ENCODE measurements around the gene DSCAM. TPM values are rescaled to one million over a fixed set of nuclear protein-coding genes. Genes with fewer than 3 reads are reported as not detected.

DSCAM gene
- total and polyA plus RNA-seq, 2 donors (not counting 1 experiment from before 2014, with no cell fraction given): under 0.01 to 0.01 TPM

- no peaks in the 10 kb centered on the region for H4K20me1 ChIP-seq (ENCODE audit: control insufficient read depth, extremely low read depth, insufficient read depth, low read length)
- H3K27ac ChIP-seq (ENCODE audit: insufficient read depth, low read length): no peak overlapping the region
- H3K4me1 ChIP-seq (ENCODE audit: control insufficient read depth, extremely low read depth, insufficient read depth, low read length): no peaks in the 10 kb centered on the region
- no peak overlapping the region for H2AFZ ChIP-seq (ENCODE audit: low read length)
- H3K4me3 ChIP-seq (replicated peaks in 1 of 4; ENCODE audit: control extremely low read depth in 1 of 4, insufficient read depth in 1 of 4, low read depth in 3 of 4, low read length in 4 of 4): no peak overlapping the region
- no peak for DNase-seq (ENCODE audit: low read depth in 2 of 2)
- H3K27me3 ChIP-seq (ENCODE audit: control insufficient read depth, insufficient read depth, low read length): no peaks in the 10 kb centered on the region
- H3K4me2 ChIP-seq (ENCODE audit: extremely low read depth, insufficient read depth, low read length): no peak overlapping the region
- H3K9ac ChIP-seq (ENCODE audit: insufficient read depth, low read length): no peak overlapping the region
- no peaks in the 10 kb centered on the region for H3K9me3 ChIP-seq (ENCODE audit: control insufficient read depth, insufficient read depth, low read depth, low read length)
- TF ChIP-seq, protein P1, sequence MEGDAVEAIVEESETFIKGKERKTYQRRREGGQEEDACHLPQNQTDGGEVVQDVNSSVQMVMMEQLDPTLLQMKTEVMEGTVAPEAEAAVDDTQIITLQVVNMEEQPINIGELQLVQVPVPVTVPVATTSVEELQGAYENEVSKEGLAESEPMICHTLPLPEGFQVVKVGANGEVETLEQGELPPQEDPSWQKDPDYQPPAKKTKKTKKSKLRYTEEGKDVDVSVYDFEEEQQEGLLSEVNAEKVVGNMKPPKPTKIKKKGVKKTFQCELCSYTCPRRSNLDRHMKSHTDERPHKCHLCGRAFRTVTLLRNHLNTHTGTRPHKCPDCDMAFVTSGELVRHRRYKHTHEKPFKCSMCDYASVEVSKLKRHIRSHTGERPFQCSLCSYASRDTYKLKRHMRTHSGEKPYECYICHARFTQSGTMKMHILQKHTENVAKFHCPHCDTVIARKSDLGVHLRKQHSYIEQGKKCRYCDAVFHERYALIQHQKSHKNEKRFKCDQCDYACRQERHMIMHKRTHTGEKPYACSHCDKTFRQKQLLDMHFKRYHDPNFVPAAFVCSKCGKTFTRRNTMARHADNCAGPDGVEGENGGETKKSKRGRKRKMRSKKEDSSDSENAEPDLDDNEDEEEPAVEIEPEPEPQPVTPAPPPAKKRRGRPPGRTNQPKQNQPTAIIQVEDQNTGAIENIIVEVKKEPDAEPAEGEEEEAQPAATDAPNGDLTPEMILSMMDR (conservative IDR thresholded peaks at IDR 0.05 in 1 of 2, IDR thresholded peaks at IDR 0.05 in 1 of 2; ENCODE audit: low read depth in 1 of 2, low read length in 2 of 2): no peak
- TF ChIP-seq EZH2 (IDR thresholded peaks at IDR 0.05; ENCODE audit: low read length, missing control alignments): no peak
- no peaks in the 10 kb centered on the region for H3K79me2 ChIP-seq (ENCODE audit: control insufficient read depth, insufficient read depth, low read length)
- no peaks in the 10 kb centered on the region for H3K36me3 ChIP-seq (ENCODE audit: control insufficient read depth, insufficient read depth, low read length)
Observed at GRCh38 chr21:40300300-40300699, 546.7 kb downstream of the DSCAM start.

DNA sequence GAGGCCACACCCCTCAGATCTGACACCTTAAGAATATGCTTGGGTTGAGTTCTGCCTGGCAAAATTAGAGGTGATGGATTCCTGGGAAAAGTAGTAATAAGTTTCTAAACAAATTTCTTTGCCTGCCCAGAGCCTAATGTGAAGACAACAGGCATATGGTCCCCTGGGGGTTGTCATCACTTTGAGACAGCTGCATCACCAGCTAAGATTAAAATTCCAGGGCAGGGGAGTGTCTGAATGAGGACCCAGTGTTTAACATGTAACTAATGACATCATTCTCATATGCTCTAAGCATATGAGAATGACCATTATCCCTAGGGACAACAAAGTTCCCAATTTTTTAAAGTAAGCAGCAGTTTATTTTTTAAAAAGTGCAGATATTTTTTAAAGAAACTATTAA, 547.5 kb downstream of the DSCAM start:
- TF ChIP-seq EZH2 (IDR thresholded peaks at IDR 0.05; ENCODE audit: low read length, missing control alignments): no peak
- TF ChIP-seq, protein P1 (conservative IDR thresholded peaks at IDR 0.05 in 1 of 2, IDR thresholded peaks at IDR 0.05 in 1 of 2; ENCODE audit: low read depth in 1 of 2, low read length in 2 of 2): no peak
- no peaks in the 10 kb centered on the region for H3K9me3 ChIP-seq (ENCODE audit: control insufficient read depth, insufficient read depth, low read depth, low read length)
- H3K27ac ChIP-seq (ENCODE audit: insufficient read depth, low read length): no peak overlapping the region
- H3K4me3 ChIP-seq (replicated peaks in 1 of 4; ENCODE audit: control extremely low read depth in 1 of 4, insufficient read depth in 1 of 4, low read depth in 3 of 4, low read length in 4 of 4): no peak overlapping the region
- H4K20me1 ChIP-seq (ENCODE audit: control insufficient read depth, extremely low read depth, insufficient read depth, low read length): no peaks in the 10 kb centered on the region
- no peak for DNase-seq (ENCODE audit: low read depth in 2 of 2)
- H3K79me2 ChIP-seq (ENCODE audit: control insufficient read depth, insufficient read depth, low read length): no peaks in the 10 kb centered on the region
- H2AFZ ChIP-seq (ENCODE audit: low read length): no peak overlapping the region
- H3K36me3 ChIP-seq (ENCODE audit: control insufficient read depth, insufficient read depth, low read length): no peaks in the 10 kb centered on the region
- H3K4me2 ChIP-seq (ENCODE audit: extremely low read depth, insufficient read depth, low read length): no peak overlapping the region
- H3K4me1 ChIP-seq (ENCODE audit: control insufficient read depth, extremely low read depth, insufficient read depth, low read length): no peaks in the 10 kb centered on the region
- no peak overlapping the region for H3K9ac ChIP-seq (ENCODE audit: insufficient read depth, low read length)
- H3K27me3 ChIP-seq (ENCODE audit: control insufficient read depth, insufficient read depth, low read length): no peaks in the 10 kb centered on the region

GRCh38 chr21:40294345-40294744, 552.6 kb downstream of the DSCAM start:
- no peak for DNase-seq (ENCODE audit: low read depth in 2 of 2)
- Histone ChIP-seq H3K9me3 (ENCODE audit: control insufficient read depth, insufficient read depth, low read depth, low read length) (no peaks in the 10 kb centered on the region), H3K27me3 (ENCODE audit: control insufficient read depth, insufficient read depth, low read length) (no peaks in the 10 kb centered on the region), H4K20me1 (ENCODE audit: control insufficient read depth, extremely low read depth, insufficient read depth, low read length) (no peaks in the 10 kb centered on the region), H3K4me1 (ENCODE audit: control insufficient read depth, extremely low read depth, insufficient read depth, low read length) (no peaks in the 10 kb centered on the region), H3K36me3 (ENCODE audit: control insufficient read depth, insufficient read depth, low read length) (no peaks in the 10 kb centered on the region), H3K4me2 (ENCODE audit: extremely low read depth, insufficient read depth, low read length) (no peak overlapping the region), H3K79me2 (ENCODE audit: control insufficient read depth, insufficient read depth, low read length) (no peaks in the 10 kb centered on the region), H3K9ac (ENCODE audit: insufficient read depth, low read length) (no peak overlapping the region), H2AFZ (ENCODE audit: low read length) (no peak overlapping the region), H3K4me3 (replicated peaks in 1 of 4; ENCODE audit: control extremely low read depth in 1 of 4, insufficient read depth in 1 of 4, low read depth in 3 of 4, low read length in 4 of 4) (no peak overlapping the region), H3K27ac (ENCODE audit: insufficient read depth, low read length) (no peak overlapping the region)
- TF ChIP-seq, protein P1 (conservative IDR thresholded peaks at IDR 0.05 in 1 of 2, IDR thresholded peaks at IDR 0.05 in 1 of 2; ENCODE audit: low read depth in 1 of 2, low read length in 2 of 2): no peak
- TF ChIP-seq EZH2 (IDR thresholded peaks at IDR 0.05; ENCODE audit: low read length, missing control alignments): no peak
